ENCODE data around the gene AGPS. TPM values are rescaled to one million over a fixed set of nuclear protein-coding genes. Genes with fewer than 3 reads are reported as not detected.
"Not testable (repeated sequence)": the region's sequence is repeated elsewhere in the genome, so short reads cannot be mapped to it uniquely, and the experiment has no call there.

The AGPS gene
- total and polyA plus RNA-seq, 2 donors (not counting 1 experiment from before 2014, with no cell fraction given) = 2.2 to 25.5 TPM

GRCh38 chr2:177427316-177427715, 34.7 kb downstream of the AGPS start:
- H4K20me1 ChIP-seq (ENCODE audit: control insufficient read depth, insufficient read depth, low read length, poor library complexity, severe bottlenecking) = no peaks in the 10 kb centered on the region
- CTCF ChIA-PET = interaction anchor here (0.9 to 2.0 kb wide), 4 partner anchors 11 to 92 kb away, joined by 3 to 6 read pairs (median 3); no protein-coding TSS in a partner anchor

GRCh38 chr2:177427936-177428335, 35.4 kb downstream of the AGPS start:
- H3K27me3 ChIP-seq (replicated peaks in 1 of 4; ENCODE audit: control extremely low read depth in 1 of 4, control insufficient read depth in 3 of 4, insufficient read depth in 4 of 4, low read length in 3 of 4); H3K27ac ChIP-seq (ENCODE audit: low read length in 2 of 2); H3K4me1 ChIP-seq (ENCODE audit: control insufficient read depth in 2 of 2, insufficient read depth in 2 of 2, low read length in 2 of 2); ATAC-seq (ENCODE audit: low read depth); H3K27ac Mint-ChIP-seq; intact Hi-C loops (cut with micrococcal nuclease); H3K4me3 Mint-ChIP-seq; H2AFZ ChIP-seq (ENCODE audit: insufficient read depth, low read depth, low read length, poor library complexity, severe bottlenecking); DNase-seq; H3K4me3 ChIP-seq (ENCODE audit: control extremely low read depth in 1 of 5, extremely low read depth in 1 of 5, insufficient read depth in 1 of 5, low read depth in 2 of 5, low read length in 4 of 5); H3K4me2 ChIP-seq (replicated peaks; ENCODE audit: low read depth, low read length, poor library complexity, severe bottlenecking); H3K27me3 Mint-ChIP-seq; POLR2A ChIA-PET; H3K9ac ChIP-seq (ENCODE audit: low read length); H4K20me1 ChIP-seq (ENCODE audit: control insufficient read depth, insufficient read depth, low read length, poor library complexity, severe bottlenecking); H3K4me1 Mint-ChIP-seq: not testable (repeated sequence)
- Histone ChIP-seq H3K9me3 (ENCODE audit: control extremely low read depth in 1 of 3, control insufficient read depth in 2 of 3, insufficient read depth in 1 of 3, low read length in 2 of 3) (peaks cover 5 to 36% (median 21%) of the 10 kb centered on the region in 3 donors), H3K79me2 (ENCODE audit: control insufficient read depth, insufficient read depth, low read length) (peaks cover 48% of the 10 kb centered on the region), H3K36me3 (replicated peaks in 1 of 2; ENCODE audit: control extremely low read depth in 1 of 2, control insufficient read depth in 1 of 2, extremely low read depth in 1 of 2, insufficient read depth in 2 of 2, low read length in 1 of 2) (peaks cover 8 to 12% of the 10 kb centered on the region in 2 experiments)
- WGBS (ENCODE audit: insufficient coverage) = no CpG with 5 or more reads among the region's 2 CpGs
- peaks cover 32% of the 10 kb centered on the region for H3K9me3 Mint-ChIP-seq (ENCODE audit: insufficient read depth)
- CTCF ChIA-PET = interaction anchor here (0.9 kb wide), 1 partner anchor 15 kb away, joined by 3 read pairs; no protein-coding TSS in a partner anchor

More at GRCh38 chr2:177427316-177427715, 34.7 kb downstream of the AGPS start:
- peaks cover 8 to 12% of the 10 kb centered on the region in 2 experiments for H3K36me3 ChIP-seq (replicated peaks in 1 of 2; ENCODE audit: control extremely low read depth in 1 of 2, control insufficient read depth in 1 of 2, extremely low read depth in 1 of 2, insufficient read depth in 2 of 2, low read length in 1 of 2)
- no peak for ATAC-seq (ENCODE audit: low read depth)
- no peak overlapping the region for H3K4me3 Mint-ChIP-seq
- H3K4me1 ChIP-seq (ENCODE audit: control insufficient read depth in 2 of 2, insufficient read depth in 2 of 2, low read length in 2 of 2) = no peaks in the 10 kb centered on the region
- no peak overlapping the region for H3K27ac ChIP-seq (ENCODE audit: low read length in 2 of 2)
- H3K27me3 ChIP-seq (replicated peaks in 1 of 4; ENCODE audit: control extremely low read depth in 1 of 4, control insufficient read depth in 3 of 4, insufficient read depth in 4 of 4, low read length in 3 of 4) = no peaks in the 10 kb centered on the region
- H3K9me3 Mint-ChIP-seq (ENCODE audit: insufficient read depth) = peaks cover 31% of the 10 kb centered on the region
- H3K4me1 Mint-ChIP-seq = peaks cover 7% of the 10 kb centered on the region
- TF ChIP-seq CTCF (IDR thresholded peaks at IDR 0.05) = no peak
- TF ChIP-seq EZH2 (IDR thresholded peaks at IDR 0.05; ENCODE audit: borderline replicate concordance, insufficient read depth, low read depth, low read length, poor library complexity, severe bottlenecking) = no peak
- no peak overlapping the region for H3K4me2 ChIP-seq (replicated peaks; ENCODE audit: low read depth, low read length, poor library complexity, severe bottlenecking)
- H3K9ac ChIP-seq (ENCODE audit: low read length) = no peak overlapping the region
- H3K27me3 Mint-ChIP-seq = no peaks in the 10 kb centered on the region
- DNase-seq = no peak
- H3K9me3 ChIP-seq (ENCODE audit: control extremely low read depth in 1 of 3, control insufficient read depth in 2 of 3, insufficient read depth in 1 of 3, low read length in 2 of 3) = peaks cover 5 to 30% (median 17%) of the 10 kb centered on the region in 3 donors
- peaks cover 47% of the 10 kb centered on the region for H3K79me2 ChIP-seq (ENCODE audit: control insufficient read depth, insufficient read depth, low read length)
- no peak overlapping the region for H3K4me3 ChIP-seq (ENCODE audit: control extremely low read depth in 1 of 5, extremely low read depth in 1 of 5, insufficient read depth in 1 of 5, low read depth in 2 of 5, low read length in 4 of 5)
- no peak overlapping the region for H3K27ac Mint-ChIP-seq
- intact Hi-C loops (cut with micrococcal nuclease) = no loop called here
- no peak overlapping the region for H2AFZ ChIP-seq (ENCODE audit: insufficient read depth, low read depth, low read length, poor library complexity, severe bottlenecking)
- POLR2A ChIA-PET = no interaction called here

Data from B cell (primary cell).